Measurements from ENCODE around the gene ZNF438. TPM values are rescaled to one million over a fixed set of nuclear protein-coding genes. Genes with fewer than 3 reads are reported as not detected.

Gene ZNF438
- total RNA-seq, 1 experiment from 2014 or later: 2.0 TPM

DNA sequence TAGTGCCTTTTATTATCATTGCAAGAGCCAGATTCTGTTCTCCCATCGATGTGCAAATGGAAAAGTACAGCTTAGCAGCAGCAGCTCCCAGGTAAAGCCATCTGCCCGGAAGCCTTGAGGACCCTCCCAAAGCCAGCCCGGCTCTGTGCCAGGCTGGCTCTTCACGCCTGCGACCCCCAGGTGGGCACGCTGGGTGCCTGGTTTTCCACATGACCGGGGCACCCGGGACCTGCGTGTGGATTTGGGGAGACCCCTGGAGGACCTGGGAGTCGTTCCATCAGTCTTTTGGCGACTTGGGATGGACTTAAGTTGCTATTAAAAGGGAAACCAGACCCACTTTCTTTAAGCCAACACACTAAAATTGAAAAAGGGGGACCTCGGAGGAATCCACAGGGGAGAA lies 196.5 kb downstream of the ZNF438 start:
- no peaks in the 10 kb centered on the region for H3K36me3 ChIP-seq (ENCODE audit: control insufficient read depth, insufficient read depth, low read length)
- BruUV-seq (replicated peaks): no TSS peak
- DNase-seq (ENCODE audit: low read depth, low spot score): no peak
- no peak for ATAC-seq
- H3K9me3 ChIP-seq (ENCODE audit: control insufficient read depth, insufficient read depth, low read depth, low read length): no peaks in the 10 kb centered on the region
- H3K4me3 ChIP-seq (ENCODE audit: low read depth in 2 of 2, low read length in 2 of 2): no peak overlapping the region
- H3K27me3 ChIP-seq (ENCODE audit: control insufficient read depth, insufficient read depth, low read length): no peaks in the 10 kb centered on the region
- POLR2A ChIA-PET: no interaction called here
- intact Hi-C loops (cut with micrococcal nuclease; ENCODE audit: unreplicated experiment): no loop called here
- CTCF ChIA-PET: no interaction called here
- H3K27ac ChIP-seq (ENCODE audit: low read length): no peak overlapping the region
- TF ChIP-seq REST (IDR thresholded peaks at IDR 0.05; ENCODE audit: insufficient read depth in 1 of 2, low read depth in 2 of 2, low read length in 1 of 2) (no peak), TCF7L2 (IDR thresholded peaks at IDR 0.05; ENCODE audit: low read depth, low read length) (no peak)
- in situ Hi-C loops (cut with HindIII; ENCODE audit: low pct_unique_long_range_greater_than_20kb, low sequenced_read_pairs): no loop called here
- no peaks in the 10 kb centered on the region for H3K4me1 ChIP-seq (ENCODE audit: control insufficient read depth, insufficient read depth, low read length)

DNA sequence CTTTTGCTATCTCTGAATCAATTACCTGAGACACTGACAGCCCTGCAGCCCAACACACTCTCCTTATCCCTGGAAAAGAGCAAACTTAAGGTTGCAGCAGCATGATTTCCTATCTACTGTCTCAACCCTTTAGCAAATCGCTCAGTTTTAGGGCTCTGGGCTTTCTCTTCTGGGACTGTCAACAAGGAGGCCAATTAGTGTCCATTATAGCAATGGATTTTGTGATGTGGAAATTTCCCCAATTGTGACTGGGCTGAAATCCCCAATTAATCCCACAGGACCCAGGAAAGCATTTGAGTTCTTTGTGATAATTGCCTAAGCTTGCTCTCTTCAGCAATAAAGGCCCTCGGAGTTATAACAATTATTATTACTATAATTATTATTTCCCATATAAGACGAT lies 197.0 kb downstream of the ZNF438 start:
- H3K27ac ChIP-seq (ENCODE audit: low read length): no peak overlapping the region
- no peak for ATAC-seq
- ChIA-PET POLR2A (no interaction called here), CTCF (interaction anchor here (0.6 kb wide), 1 partner anchor 198 kb away, joined by 3 read pairs; no protein-coding TSS in a partner anchor)
- H3K9me3 ChIP-seq (ENCODE audit: control insufficient read depth, insufficient read depth, low read depth, low read length): no peaks in the 10 kb centered on the region
- TF ChIP-seq CTCF (IDR thresholded peaks at IDR 0.05): no peak
- no peak for TF ChIP-seq POLR2AphosphoS5 (IDR thresholded peaks at IDR 0.05; ENCODE audit: low read depth, low read length)
- no peak for TF ChIP-seq SIN3A (IDR thresholded peaks at IDR 0.05; ENCODE audit: borderline replicate concordance, insufficient read depth, low read depth, low read length)
- TF ChIP-seq TCF7L2 (IDR thresholded peaks at IDR 0.05; ENCODE audit: low read depth, low read length): no peak
- no TSS peak for BruUV-seq (replicated peaks)
- H3K36me3 ChIP-seq (ENCODE audit: control insufficient read depth, insufficient read depth, low read length): no peaks in the 10 kb centered on the region
- intact Hi-C loops (cut with micrococcal nuclease; ENCODE audit: unreplicated experiment) (no loop called here), in situ Hi-C loops (cut with HindIII; ENCODE audit: low pct_unique_long_range_greater_than_20kb, low sequenced_read_pairs) (no loop called here)
- no peak for DNase-seq (ENCODE audit: low read depth, low spot score)
- H3K4me1 ChIP-seq (ENCODE audit: control insufficient read depth, insufficient read depth, low read length): no peaks in the 10 kb centered on the region
- H3K4me3 ChIP-seq (ENCODE audit: low read depth in 2 of 2, low read length in 2 of 2): no peak overlapping the region
- H3K27me3 ChIP-seq (ENCODE audit: control insufficient read depth, insufficient read depth, low read length): no peaks in the 10 kb centered on the region

DNA sequence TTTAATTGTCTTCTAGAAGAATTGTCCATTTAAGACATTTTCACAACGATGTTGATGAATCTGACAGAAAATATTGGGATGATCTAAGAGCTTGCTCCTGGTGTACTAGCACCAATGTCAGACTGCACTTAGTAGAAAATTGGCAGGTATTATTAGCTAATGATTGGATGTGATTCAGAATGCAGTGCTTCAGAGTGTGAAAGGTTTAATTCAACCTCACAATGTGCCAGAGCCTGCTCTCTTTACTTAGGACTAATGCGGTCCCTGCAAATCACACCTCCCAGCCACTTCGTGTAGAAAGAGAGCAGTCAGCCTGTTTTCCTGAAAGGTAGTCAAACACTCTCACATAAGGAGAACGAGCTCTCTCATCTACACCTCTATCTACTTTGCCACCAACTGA lies 197.5 kb downstream of the ZNF438 start:
- Histone ChIP-seq H3K4me1 (ENCODE audit: control insufficient read depth, insufficient read depth, low read length) (no peaks in the 10 kb centered on the region), H3K36me3 (ENCODE audit: control insufficient read depth, insufficient read depth, low read length) (no peaks in the 10 kb centered on the region), H3K27ac (ENCODE audit: low read length) (no peak overlapping the region), H3K27me3 (ENCODE audit: control insufficient read depth, insufficient read depth, low read length) (no peaks in the 10 kb centered on the region), H3K9me3 (ENCODE audit: control insufficient read depth, insufficient read depth, low read depth, low read length) (no peaks in the 10 kb centered on the region), H3K4me3 (ENCODE audit: low read depth in 2 of 2, low read length in 2 of 2) (no peak overlapping the region)
- TF ChIP-seq CTCF (IDR thresholded peaks at IDR 0.05) (no peak), SIN3A (IDR thresholded peaks at IDR 0.05; ENCODE audit: borderline replicate concordance, insufficient read depth, low read depth, low read length) (no peak), POLR2AphosphoS5 (IDR thresholded peaks at IDR 0.05; ENCODE audit: low read depth, low read length) (no peak), TCF7L2 (IDR thresholded peaks at IDR 0.05; ENCODE audit: low read depth, low read length) (no peak), REST (IDR thresholded peaks at IDR 0.05; ENCODE audit: insufficient read depth in 1 of 2, low read depth in 2 of 2, low read length in 1 of 2) (no peak)
- DNase-seq (ENCODE audit: low read depth, low spot score) (no peak), ATAC-seq (no peak)
- in situ Hi-C loops (cut with HindIII; ENCODE audit: low pct_unique_long_range_greater_than_20kb, low sequenced_read_pairs) (no loop called here), intact Hi-C loops (cut with micrococcal nuclease; ENCODE audit: unreplicated experiment) (no loop called here)
- ChIA-PET CTCF (interaction anchor here (0.6 kb wide), 1 partner anchor 198 kb away, joined by 3 read pairs; no protein-coding TSS in a partner anchor), POLR2A (no interaction called here)
- BruUV-seq (replicated peaks): no TSS peak

Measured in Panc1 (cell line).